SK-N-SH (cell line): Measurements from ENCODE around the gene AP1B1. TPM values are rescaled to one million over a fixed set of nuclear protein-coding genes. Genes with fewer than 3 reads are reported as not detected.

Source experiments
- CTCF ChIA-PET: fragments of 300-600, 350-600 bp; formaldehyde crosslinking; extraction: SDS; loops from one replicate; lab custom pipeline; 2021; lab: Yijun Ruan, JAX
- POLR2A ChIA-PET: fragments of 350-600 bp; sonication (Branson Sonifier 250); formaldehyde crosslinking; extraction: SDS; loops from one replicate; lab custom pipeline; 2020; ENCODE audit warnings: antibody characterized with exemption, inconsistent platforms; lab: Yijun Ruan, JAX
- DNase-seq: peaks from one replicate; pipeline ENCODE4 v3.0.0; 2012
- H2AFZ ChIP-seq: fragments of 200-600 bp; sonication (generic); 2 replicates; pipeline ENCODE4 v1.8.1; 2016; ENCODE audit warnings: antibody characterized with exemption, mild to moderate bottlenecking, low read depth
- H3F3A ChIP-seq: fragments of 200-600 bp; sonication (generic); replicated peaks from 2 replicates; pipeline ENCODE3; 2016; ENCODE audit warnings: antibody characterized with exemption, mild to moderate bottlenecking; ENCODE audit not compliant: insufficient read depth
- H3K27ac ChIP-seq, 2 experiments: fragments of 200-500 bp in 1 of 2; fragments of 200-600 bp in 1 of 2; sonication (Bioruptor generic) in 1 of 2; sonication (generic), shearing (Covaris generic) in 1 of 2; 2 replicates each; pipeline versions ENCODE4 v1.5.1 to v1.6.1; 2014 to 2016; ENCODE audit warnings: low read depth in 2 of 2, inconsistent platforms in 1 of 2, low read length in 1 of 2, mild to moderate bottlenecking in 1 of 2, mixed read lengths in 1 of 2
- H3K27me3 ChIP-seq: fragments of 200-600 bp; sonication (generic), shearing (Covaris generic); 2 replicates; pipeline ENCODE4 v1.6.1; 2016; ENCODE audit warnings: mixed run types; ENCODE audit not compliant: insufficient read depth
- H3K36me3 ChIP-seq, 2 experiments: fragments of 200-500 bp in 1 of 2; fragments of 200-600 bp in 1 of 2; sonication (Bioruptor generic) in 1 of 2; sonication (generic) in 1 of 2; replicated peaks in 1 of 2; 2 replicates each; pipeline versions ENCODE3 to v1.5.1; 2014 to 2016; ENCODE audit warnings: low read length in 1 of 2, mild to moderate bottlenecking in 1 of 2; ENCODE audit not compliant: insufficient read depth in 2 of 2, control insufficient read depth in 1 of 2
- H3K4me1 ChIP-seq, 2 experiments: fragments of 200-500 bp in 1 of 2; fragments of 200-600 bp in 1 of 2; sonication (Bioruptor generic) in 1 of 2; sonication (generic), shearing (Covaris generic) in 1 of 2; 2 replicates each; pipeline versions ENCODE4 v1.5.1 to v1.6.1; 2014 to 2016; ENCODE audit warnings: low read depth in 1 of 2, low read length in 1 of 2, mixed run types in 1 of 2; ENCODE audit not compliant: insufficient read depth in 2 of 2, control insufficient read depth in 1 of 2
- H3K4me2 ChIP-seq: fragments of 200-600 bp; sonication (generic), shearing (Covaris generic); 2 replicates; pipeline ENCODE4 v1.6.1; 2017; ENCODE audit warnings: mixed run types
- H3K4me3 ChIP-seq, 2 experiments: fragments of 200-500 bp in 1 of 2; fragments of 200-600 bp in 1 of 2; sonication (Bioruptor generic) in 1 of 2; sonication (generic), shearing (Covaris generic) in 1 of 2; 2 replicates each; pipeline versions ENCODE4 v1.5.1 to v1.8.1; 2014 to 2016; ENCODE audit warnings: low read depth in 2 of 2, inconsistent platforms in 1 of 2, low read length in 1 of 2, mild to moderate bottlenecking in 1 of 2, mixed read lengths in 1 of 2, moderate library complexity in 1 of 2
- H3K79me2 ChIP-seq: fragments of 200-600 bp; sonication (generic); 2 replicates; pipeline ENCODE4 v1.8.1; 2017; ENCODE audit warnings: mild to moderate bottlenecking; ENCODE audit not compliant: insufficient read depth
- H3K9ac ChIP-seq: fragments of 200-600 bp; sonication (generic); 2 replicates; pipeline ENCODE4 v1.6.1; 2017; ENCODE audit warnings: mixed run types
- H3K9me2 ChIP-seq: fragments of 200-600 bp; sonication (generic); 2 replicates; pipeline ENCODE4 v1.6.1; 2017; ENCODE audit warnings: mixed run types
- H3K9me3 ChIP-seq: fragments of 200-600 bp; sonication (generic); 2 replicates; pipeline ENCODE4 v1.6.1; 2017; ENCODE audit warnings: mixed run types, mild to moderate bottlenecking, moderate library complexity
- H4K20me1 ChIP-seq: fragments of 200-600 bp; sonication (generic); 2 replicates; pipeline ENCODE4 v1.6.1; 2017; ENCODE audit warnings: mild to moderate bottlenecking, mixed run types; ENCODE audit not compliant: insufficient read depth
- FOXJ3 ChIP-seq: sonication (generic); formaldehyde crosslinking; IDR thresholded peaks from 2 replicates; pipeline ENCODE4 v1.5.1; 2020; ENCODE audit warnings: mild to moderate bottlenecking, missing genetic modification reagents
- FOXM1 ChIP-seq: IDR thresholded peaks from 2 replicates; pipeline ENCODE4 v1.4.0; 2012; ENCODE audit warnings: low read depth, mild to moderate bottlenecking
- GATA2 ChIP-seq: sonication (generic); formaldehyde crosslinking; IDR thresholded peaks from 2 replicates; pipeline ENCODE4 v1.5.0; 2020; ENCODE audit warnings: mild to moderate bottlenecking, missing genetic modification reagents
- NFIC ChIP-seq: IDR thresholded peaks from 2 replicates; pipeline ENCODE4 v1.4.0; 2012; ENCODE audit warnings: borderline replicate concordance
- RCOR1 ChIP-seq: fragments of 150-350 bp; IDR thresholded peaks from 2 replicates; pipeline ENCODE4 v1.6.1; 2017; ENCODE audit warnings: antibody characterized with exemption, low read length
- RXRA ChIP-seq: IDR thresholded peaks from 2 replicates; pipeline ENCODE4 v1.4.0; 2012; ENCODE audit warnings: low read depth, mild to moderate bottlenecking, borderline replicate concordance
- TAF1 ChIP-seq: IDR thresholded peaks from 2 replicates; pipeline ENCODE4 v1.6.1; 2012; ENCODE audit warnings: low read depth, mild to moderate bottlenecking, low read length, moderate library complexity, borderline replicate concordance
- YY1 ChIP-seq: IDR thresholded peaks from 2 replicates; pipeline ENCODE4 v1.4.0; 2012; ENCODE audit warnings: low read depth, mild to moderate bottlenecking
- WGBS: methylation state at CpG from one replicate; pipeline ENCODE4 v1.1.6; 2017; ENCODE audit warnings: low lambda C conversion rate; 5-methylcytosine and 5-hydroxymethylcytosine counted together
- polyA plus RNA-seq, 3 experiments: library from polyadenylated mRNA; depleted of rRNA; stranded (reverse); fragments of >200 nt; gene quantifications; 2 replicates each; pipeline ENCODE4 v1.2.3, GENCODE V29; 2012
- TF ChIP-seq, protein P1 (sequence below): fragments of 150-350 bp; IDR thresholded peaks from 2 replicates; pipeline ENCODE4 v1.6.1; 2016; ENCODE audit warnings: mild to moderate bottlenecking, low read depth, low read length
- TF ChIP-seq, protein P2 (sequence below): IDR thresholded peaks from 2 replicates; pipeline ENCODE4 v1.4.0; 2012; ENCODE audit warnings: low read depth, borderline replicate concordance
- TF ChIP-seq, protein P3 (sequence below): IDR thresholded peaks from 2 replicates; pipeline ENCODE4; 2012
- TF ChIP-seq, protein P4 (sequence below): IDR thresholded peaks from 2 replicates; pipeline ENCODE4 v1.4.0; 2012; ENCODE audit warnings: low read depth, borderline replicate concordance

The AP1B1 gene
- polyA plus RNA-seq, 1 of the 3 experiments (the other 2 are of a cell fraction) = 51.9 TPM

DNA sequence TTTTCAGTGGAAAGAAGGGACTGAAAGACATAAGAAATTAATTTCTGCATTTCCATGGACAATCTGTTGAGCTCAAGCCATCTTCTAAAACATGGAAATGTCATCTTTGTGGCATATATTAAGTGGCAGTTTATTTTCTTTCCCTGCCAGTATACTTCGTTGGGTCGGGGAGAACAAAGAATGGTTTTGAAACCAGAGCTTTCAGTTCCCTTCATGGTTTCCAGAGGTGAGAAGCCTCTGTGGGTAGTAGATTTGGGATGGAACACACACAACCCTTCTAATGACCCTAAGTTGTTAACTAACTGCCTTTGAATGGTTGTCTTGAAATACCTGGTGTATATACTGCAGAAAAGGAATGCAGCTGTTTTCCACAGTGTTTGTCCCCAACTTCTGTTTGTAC is 99.5 kb downstream of the AP1B1 start:
- 92% methylated on average over 2 of the region's 2 CpGs for WGBS

DNA sequence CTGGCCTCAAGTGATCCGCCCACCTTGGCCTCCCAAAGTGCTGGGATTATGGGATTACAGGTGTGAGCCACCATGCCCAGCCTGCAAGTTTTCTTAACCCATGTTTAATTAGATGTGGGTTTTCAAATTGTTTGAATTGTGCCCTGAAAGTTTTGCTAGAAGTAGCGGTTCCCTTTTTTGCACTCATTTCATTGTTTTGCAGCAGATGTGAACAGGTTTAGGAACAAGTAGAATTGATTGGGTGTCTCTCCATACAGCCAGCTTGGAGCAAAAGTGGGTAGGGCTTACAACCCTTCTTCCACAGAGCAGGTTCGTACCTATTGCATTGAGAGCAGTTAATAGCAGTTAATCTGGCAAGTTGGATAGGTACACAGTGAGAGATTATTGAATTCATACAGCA is 104.2 kb downstream of the AP1B1 start:
- ChIA-PET POLR2A (no interaction called here), CTCF (interaction anchor here (1.2 to 1.4 kb wide), 2 partner anchors 29 to 39 kb away, joined by 4 to 5 read pairs; no protein-coding TSS in a partner anchor)
- no peak overlapping the region for H3K27ac ChIP-seq
- no peak overlapping the region for H3K4me2 ChIP-seq
- no peak for DNase-seq
- no peak overlapping the region for H3K9ac ChIP-seq
- peaks cover 57 to 95% of the 10 kb centered on the region in 2 experiments for H3K36me3 ChIP-seq
- H3K9me3 ChIP-seq = no peaks in the 10 kb centered on the region
- no peak overlapping the region for H2AFZ ChIP-seq
- no peaks in the 10 kb centered on the region for H3K27me3 ChIP-seq
- H3K4me1 ChIP-seq = no peaks in the 10 kb centered on the region
- H3K4me3 ChIP-seq = no peak overlapping the region
- H3K9me2 ChIP-seq = no peaks in the 10 kb centered on the region
- TF ChIP-seq, protein P1, sequence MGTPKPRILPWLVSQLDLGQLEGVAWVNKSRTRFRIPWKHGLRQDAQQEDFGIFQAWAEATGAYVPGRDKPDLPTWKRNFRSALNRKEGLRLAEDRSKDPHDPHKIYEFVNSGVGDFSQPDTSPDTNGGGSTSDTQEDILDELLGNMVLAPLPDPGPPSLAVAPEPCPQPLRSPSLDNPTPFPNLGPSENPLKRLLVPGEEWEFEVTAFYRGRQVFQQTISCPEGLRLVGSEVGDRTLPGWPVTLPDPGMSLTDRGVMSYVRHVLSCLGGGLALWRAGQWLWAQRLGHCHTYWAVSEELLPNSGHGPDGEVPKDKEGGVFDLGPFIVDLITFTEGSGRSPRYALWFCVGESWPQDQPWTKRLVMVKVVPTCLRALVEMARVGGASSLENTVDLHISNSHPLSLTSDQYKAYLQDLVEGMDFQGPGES = no peak
- TF ChIP-seq RXRA (no peak), FOXM1 (no peak)
- TF ChIP-seq, all 33 proteins: peak for 0
- Histone ChIP-seq H4K20me1 (peaks cover 87% of the 10 kb centered on the region), H3K79me2 (peaks cover 100% of the 10 kb centered on the region), H3F3A (peaks cover 11% of the 10 kb centered on the region)
- WGBS = 93% methylated on average over 3 of the region's 3 CpGs

More for the DNA sequence above, 99.5 kb downstream of the AP1B1 start:
- DNase-seq = no peak
- Histone ChIP-seq H3K27ac (no peak overlapping the region), H3K4me3 (no peak overlapping the region), H3F3A (peaks cover 21% of the 10 kb centered on the region), H3K9ac (no peak overlapping the region), H2AFZ (no peak overlapping the region), H3K4me1 (no peaks in the 10 kb centered on the region), H4K20me1 (peaks cover 86% of the 10 kb centered on the region), H3K36me3 (peaks cover 77 to 98% of the 10 kb centered on the region in 2 experiments), H3K79me2 (peaks cover 100% of the 10 kb centered on the region), H3K4me2 (no peak overlapping the region), H3K9me2 (no peaks in the 10 kb centered on the region), H3K9me3 (no peaks in the 10 kb centered on the region), H3K27me3 (no peaks in the 10 kb centered on the region)
- POLR2A ChIA-PET = interaction anchor here (0.6 kb wide), 1 partner anchor 14 kb away, joined by 3 read pairs; no protein-coding TSS in a partner anchor
- no peak for TF ChIP-seq FOXJ3 (CRISPR knock-in tag)
- TF ChIP-seq TAF1 = no peak
- no peak for TF ChIP-seq RCOR1
- no peak for TF ChIP-seq YY1
- TF ChIP-seq GATA2 = no peak
- TF ChIP-seq, protein P1 = no peak
- TF ChIP-seq, protein P2, sequence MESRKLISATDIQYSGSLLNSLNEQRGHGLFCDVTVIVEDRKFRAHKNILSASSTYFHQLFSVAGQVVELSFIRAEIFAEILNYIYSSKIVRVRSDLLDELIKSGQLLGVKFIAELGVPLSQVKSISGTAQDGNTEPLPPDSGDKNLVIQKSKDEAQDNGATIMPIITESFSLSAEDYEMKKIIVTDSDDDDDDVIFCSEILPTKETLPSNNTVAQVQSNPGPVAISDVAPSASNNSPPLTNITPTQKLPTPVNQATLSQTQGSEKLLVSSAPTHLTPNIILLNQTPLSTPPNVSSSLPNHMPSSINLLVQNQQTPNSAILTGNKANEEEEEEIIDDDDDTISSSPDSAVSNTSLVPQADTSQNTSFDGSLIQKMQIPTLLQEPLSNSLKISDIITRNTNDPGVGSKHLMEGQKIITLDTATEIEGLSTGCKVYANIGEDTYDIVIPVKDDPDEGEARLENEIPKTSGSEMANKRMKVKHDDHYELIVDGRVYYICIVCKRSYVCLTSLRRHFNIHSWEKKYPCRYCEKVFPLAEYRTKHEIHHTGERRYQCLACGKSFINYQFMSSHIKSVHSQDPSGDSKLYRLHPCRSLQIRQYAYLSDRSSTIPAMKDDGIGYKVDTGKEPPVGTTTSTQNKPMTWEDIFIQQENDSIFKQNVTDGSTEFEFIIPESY = no peak
- TF ChIP-seq NFIC = no peak
- TF ChIP-seq, protein P3, sequence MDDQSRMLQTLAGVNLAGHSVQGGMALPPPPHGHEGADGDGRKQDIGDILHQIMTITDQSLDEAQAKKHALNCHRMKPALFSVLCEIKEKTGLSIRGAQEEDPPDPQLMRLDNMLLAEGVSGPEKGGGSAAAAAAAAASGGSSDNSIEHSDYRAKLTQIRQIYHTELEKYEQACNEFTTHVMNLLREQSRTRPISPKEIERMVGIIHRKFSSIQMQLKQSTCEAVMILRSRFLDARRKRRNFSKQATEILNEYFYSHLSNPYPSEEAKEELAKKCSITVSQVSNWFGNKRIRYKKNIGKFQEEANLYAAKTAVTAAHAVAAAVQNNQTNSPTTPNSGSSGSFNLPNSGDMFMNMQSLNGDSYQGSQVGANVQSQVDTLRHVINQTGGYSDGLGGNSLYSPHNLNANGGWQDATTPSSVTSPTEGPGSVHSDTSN = no peak
- TF ChIP-seq, protein P4, sequence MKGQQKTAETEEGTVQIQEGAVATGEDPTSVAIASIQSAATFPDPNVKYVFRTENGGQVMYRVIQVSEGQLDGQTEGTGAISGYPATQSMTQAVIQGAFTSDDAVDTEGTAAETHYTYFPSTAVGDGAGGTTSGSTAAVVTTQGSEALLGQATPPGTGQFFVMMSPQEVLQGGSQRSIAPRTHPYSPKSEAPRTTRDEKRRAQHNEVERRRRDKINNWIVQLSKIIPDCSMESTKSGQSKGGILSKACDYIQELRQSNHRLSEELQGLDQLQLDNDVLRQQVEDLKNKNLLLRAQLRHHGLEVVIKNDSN = no peak
- CTCF ChIA-PET = interaction anchor here (0.9 to 1.1 kb wide), 2 partner anchors 19 to 43 kb away, joined by 3 to 4 read pairs; no protein-coding TSS in a partner anchor
